WTC11 (cell line): ENCODE results near the gene CYGB. TPM values are rescaled to one million over a fixed set of nuclear protein-coding genes. Genes with fewer than 3 reads are reported as not detected.

Source experiments
- ATAC-seq: fragments of 200-7000 bp; cut with Tn5 transposase; 2 replicates; pipeline ENCODE4 v1.10.0; 2021; ENCODE audit warnings: mild to moderate bottlenecking, moderate library complexity
- CTCF ChIA-PET: fragments of 300-600 bp; sonication (Branson Sonifier 250); formaldehyde crosslinking; loops from one replicate; lab custom pipeline; 2021; ENCODE audit warnings: antibody characterized with exemption; lab: Charles Lee
- POLR2A ChIA-PET: fragments of 350-600 bp; sonication (Branson Sonifier 250); formaldehyde crosslinking; loops from one replicate; lab custom pipeline; 2021; ENCODE audit warnings: antibody characterized with exemption; lab: Charles Lee
- DNase-seq: peaks from one replicate; pipeline ENCODE4 v3.0.0; 2021; ENCODE audit warnings: low spot score
- H3K27ac Mint-ChIP-seq: 2 replicates; pipeline ENCODE4 v1.8.0; 2021; ENCODE audit warnings: mixed read lengths
- H3K27me3 Mint-ChIP-seq: 2 replicates; pipeline ENCODE4 v1.8.0; 2021; ENCODE audit warnings: low read depth, mild to moderate bottlenecking, moderate library complexity, mixed read lengths
- H3K36me3 Mint-ChIP-seq: 2 replicates; pipeline ENCODE4 v1.8.0; 2021; ENCODE audit warnings: mixed read lengths
- H3K4me1 Mint-ChIP-seq: 2 replicates; pipeline ENCODE4 v1.8.0; 2022; ENCODE audit warnings: mixed read lengths
- H3K4me3 Mint-ChIP-seq: 2 replicates; pipeline ENCODE4 v1.8.0; 2021; ENCODE audit warnings: mild to moderate bottlenecking, moderate library complexity, mixed read lengths
- H3K9me3 Mint-ChIP-seq: 2 replicates; pipeline ENCODE4 v1.8.0; 2021; ENCODE audit warnings: mixed read lengths
- ATF6 ChIP-seq: sonication (generic); formaldehyde crosslinking; IDR thresholded peaks from 2 replicates; pipeline ENCODE4 v1.8.1; 2023; ENCODE audit warnings: mild to moderate bottlenecking, missing genetic modification reagents
- EMX1 ChIP-seq: fragments of 250-450 bp; sonication (Bioruptor Pico); IDR thresholded peaks from 2 replicates; pipeline ENCODE4 v1.8.0; 2021; ENCODE audit warnings: mild to moderate bottlenecking
- ESRRA ChIP-seq: sonication (generic); formaldehyde crosslinking; IDR thresholded peaks from 2 replicates; pipeline ENCODE4 v1.8.1; 2022; ENCODE audit warnings: mild to moderate bottlenecking, missing genetic modification reagents, borderline replicate concordance
- FOXJ3 ChIP-seq: sonication (generic); formaldehyde crosslinking; IDR thresholded peaks from 2 replicates; pipeline ENCODE4 v1.9.0; 2021; ENCODE audit warnings: missing genetic modification reagents, mild to moderate bottlenecking, borderline replicate concordance
- GRHL2 ChIP-seq: fragments of 250-450 bp; sonication (Bioruptor Pico); IDR thresholded peaks from 2 replicates; pipeline ENCODE4 v1.8.0; 2022; ENCODE audit warnings: mild to moderate bottlenecking, moderate library complexity; ENCODE audit not compliant: insufficient replicate concordance, severe bottlenecking
- JUN ChIP-seq: sonication (generic); formaldehyde crosslinking; IDR thresholded peaks from 2 replicates; pipeline ENCODE4 v1.8.0; 2023; ENCODE audit warnings: mild to moderate bottlenecking, missing genetic modification reagents
- MYBL2 ChIP-seq: sonication (generic); formaldehyde crosslinking; IDR thresholded peaks from 2 replicates; pipeline ENCODE4 v1.8.1; 2023; ENCODE audit warnings: mild to moderate bottlenecking, moderate library complexity, missing genetic modification reagents
- OVOL2 ChIP-seq: fragments of 250-450 bp; sonication (Bioruptor Pico); IDR thresholded peaks from 2 replicates; pipeline ENCODE4 v1.9.0; 2021; ENCODE audit warnings: mild to moderate bottlenecking, borderline replicate concordance
- RELA ChIP-seq: sonication (generic); formaldehyde crosslinking; IDR thresholded peaks from 2 replicates; pipeline ENCODE4 v1.8.1; 2022; ENCODE audit warnings: missing genetic modification reagents, mild to moderate bottlenecking, borderline replicate concordance
- SOX15 ChIP-seq: fragments of 250-450 bp; sonication (Bioruptor Pico); IDR thresholded peaks from 2 replicates; pipeline ENCODE4 v1.9.0; 2021; ENCODE audit warnings: mild to moderate bottlenecking
- TP53 ChIP-seq: sonication (generic); formaldehyde crosslinking; IDR thresholded peaks from 2 replicates; pipeline ENCODE4 v1.8.1; 2023; ENCODE audit warnings: mild to moderate bottlenecking, missing genetic modification reagents
- ZNF121 ChIP-seq: sonication (generic); formaldehyde crosslinking; IDR thresholded peaks from 2 replicates; pipeline ENCODE4 v1.8.0; 2023; ENCODE audit warnings: missing genetic modification reagents
- ZNF317 ChIP-seq: sonication (generic); formaldehyde crosslinking; IDR thresholded peaks from 2 replicates; pipeline ENCODE4 v1.8.1; 2023; ENCODE audit warnings: low read depth, mild to moderate bottlenecking, moderate library complexity, missing genetic modification reagents, borderline replicate concordance
- ZNF416 ChIP-seq: fragments of 250-450 bp; sonication (Bioruptor Pico); IDR thresholded peaks from 2 replicates; pipeline ENCODE4 v1.9.0; 2021; ENCODE audit warnings: mild to moderate bottlenecking, inconsistent platforms
- ZNF423 ChIP-seq: fragments of 250-450 bp; sonication (Bioruptor Pico); IDR thresholded peaks from 2 replicates; pipeline ENCODE4 v2.1.2; 2022; ENCODE audit warnings: mild to moderate bottlenecking, moderate library complexity
- total RNA-seq: library from RNA; stranded (reverse); gene quantifications from 3 replicates; pipeline ENCODE4 v1.2.3, GENCODE V29; 2021
- TF ChIP-seq, protein P1 (sequence below): fragments of 250-450 bp; sonication (Bioruptor Pico); IDR thresholded peaks from 2 replicates; pipeline ENCODE4 v2.1.2; 2022; ENCODE audit warnings: mild to moderate bottlenecking, moderate library complexity
- TF ChIP-seq, protein P2 (sequence below): sonication (generic); formaldehyde crosslinking; IDR thresholded peaks from 2 replicates; pipeline ENCODE4 v1.8.0; 2022; ENCODE audit warnings: mild to moderate bottlenecking, missing genetic modification reagents
- TF ChIP-seq, protein P3 (sequence below): fragments of 250-450 bp; sonication (Bioruptor Pico); IDR thresholded peaks from 2 replicates; pipeline ENCODE4 v1.8.0; 2021; ENCODE audit warnings: mild to moderate bottlenecking
- TF ChIP-seq, protein P4 (sequence below): fragments of 200-600 bp; IDR thresholded peaks from 2 replicates; pipeline ENCODE4 v1.8.0; 2022; ENCODE audit warnings: antibody characterized with exemption
- TF ChIP-seq, protein P5 (sequence below): sonication (generic); formaldehyde crosslinking; IDR thresholded peaks from 2 replicates; pipeline ENCODE4 v1.8.0; 2023; ENCODE audit warnings: mild to moderate bottlenecking, missing genetic modification reagents
- TF ChIP-seq, protein P6 (sequence below): sonication (generic); formaldehyde crosslinking; IDR thresholded peaks from 2 replicates; pipeline ENCODE4 v1.8.0; 2022; ENCODE audit warnings: mild to moderate bottlenecking, missing genetic modification reagents

Gene CYGB
- total RNA-seq, 1 experiment from 2014 or later: 3.6 TPM

DNA sequence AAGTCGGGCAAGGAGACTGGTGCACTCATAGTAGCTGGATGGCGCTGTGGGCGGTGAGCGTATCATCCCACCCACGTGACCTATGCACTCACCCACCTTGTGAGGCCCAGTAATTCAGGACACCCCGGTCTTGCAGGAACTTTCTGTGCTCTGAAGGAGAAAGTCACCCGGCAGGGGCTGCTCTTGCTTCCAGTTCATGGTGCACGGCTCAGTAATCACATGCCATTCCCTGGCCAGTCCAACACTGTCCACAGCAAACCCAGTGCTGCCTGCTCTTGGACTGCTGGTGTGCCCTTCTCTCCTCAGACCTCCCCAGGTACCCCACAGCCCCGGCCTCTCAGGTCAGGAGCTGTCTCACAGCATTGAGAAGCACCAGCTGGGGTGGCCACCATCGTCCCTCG, 19.9 kb downstream of the CYGB start:
- H3K27me3 Mint-ChIP-seq: peaks cover 5% of the 10 kb centered on the region; the same call in 1 of the 2 replicates
- H3K4me3 Mint-ChIP-seq: no peak overlapping the region
- no peaks in the 10 kb centered on the region for H3K36me3 Mint-ChIP-seq
- peaks cover 7% of the 10 kb centered on the region for H3K4me1 Mint-ChIP-seq
- no peak overlapping the region for H3K27ac Mint-ChIP-seq
- ChIA-PET CTCF (interaction anchor here (0.7 to 1.2 kb wide), 4 partner anchors 10 to 120 kb away, joined by 3 to 4 read pairs (median 3); no protein-coding TSS in a partner anchor), POLR2A (no interaction called here)
- DNase-seq: no peak
- TF ChIP-seq MYBL2 (CRISPR knock-in tag): no peak
- no peak for TF ChIP-seq TP53 (CRISPR knock-in tag)
- TF ChIP-seq, protein P1, sequence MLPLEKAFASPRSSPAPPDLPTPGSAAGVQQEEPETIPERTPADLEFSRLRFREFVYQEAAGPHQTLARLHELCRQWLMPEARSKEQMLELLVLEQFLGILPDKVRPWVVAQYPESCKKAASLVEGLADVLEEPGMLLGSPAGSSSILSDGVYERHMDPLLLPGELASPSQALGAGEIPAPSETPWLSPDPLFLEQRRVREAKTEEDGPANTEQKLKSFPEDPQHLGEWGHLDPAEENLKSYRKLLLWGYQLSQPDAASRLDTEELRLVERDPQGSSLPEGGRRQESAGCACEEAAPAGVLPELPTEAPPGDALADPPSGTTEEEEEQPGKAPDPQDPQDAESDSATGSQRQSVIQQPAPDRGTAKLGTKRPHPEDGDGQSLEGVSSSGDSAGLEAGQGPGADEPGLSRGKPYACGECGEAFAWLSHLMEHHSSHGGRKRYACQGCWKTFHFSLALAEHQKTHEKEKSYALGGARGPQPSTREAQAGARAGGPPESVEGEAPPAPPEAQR: no peak
- TF ChIP-seq ZNF121 (CRISPR knock-in tag): no peak
- no peak for TF ChIP-seq ZNF423 (CRISPR knock-in tag)
- no peak for TF ChIP-seq ZNF416 (CRISPR knock-in tag)
- TF ChIP-seq ZNF317 (CRISPR knock-in tag): no peak
- no peak for TF ChIP-seq EMX1 (CRISPR knock-in tag)
- TF ChIP-seq, protein P2, sequence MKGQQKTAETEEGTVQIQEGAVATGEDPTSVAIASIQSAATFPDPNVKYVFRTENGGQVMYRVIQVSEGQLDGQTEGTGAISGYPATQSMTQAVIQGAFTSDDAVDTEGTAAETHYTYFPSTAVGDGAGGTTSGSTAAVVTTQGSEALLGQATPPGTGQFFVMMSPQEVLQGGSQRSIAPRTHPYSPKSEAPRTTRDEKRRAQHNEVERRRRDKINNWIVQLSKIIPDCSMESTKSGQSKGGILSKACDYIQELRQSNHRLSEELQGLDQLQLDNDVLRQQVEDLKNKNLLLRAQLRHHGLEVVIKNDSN (CRISPR knock-in tag): no peak
- no peak for TF ChIP-seq RELA (CRISPR knock-in tag)
- TF ChIP-seq GRHL2: no peak
- no peak for TF ChIP-seq ATF6 (CRISPR knock-in tag)
- TF ChIP-seq, protein P3, sequence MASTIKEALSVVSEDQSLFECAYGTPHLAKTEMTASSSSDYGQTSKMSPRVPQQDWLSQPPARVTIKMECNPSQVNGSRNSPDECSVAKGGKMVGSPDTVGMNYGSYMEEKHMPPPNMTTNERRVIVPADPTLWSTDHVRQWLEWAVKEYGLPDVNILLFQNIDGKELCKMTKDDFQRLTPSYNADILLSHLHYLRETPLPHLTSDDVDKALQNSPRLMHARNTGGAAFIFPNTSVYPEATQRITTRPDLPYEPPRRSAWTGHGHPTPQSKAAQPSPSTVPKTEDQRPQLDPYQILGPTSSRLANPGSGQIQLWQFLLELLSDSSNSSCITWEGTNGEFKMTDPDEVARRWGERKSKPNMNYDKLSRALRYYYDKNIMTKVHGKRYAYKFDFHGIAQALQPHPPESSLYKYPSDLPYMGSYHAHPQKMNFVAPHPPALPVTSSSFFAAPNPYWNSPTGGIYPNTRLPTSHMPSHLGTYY (CRISPR knock-in tag): no peak
- H3K9me3 Mint-ChIP-seq: no peaks in the 10 kb centered on the region
- no peak for ATAC-seq

GRCh38 chr17:76515274-76515949, 22.1 kb downstream of the CYGB start:
- CTCF ChIA-PET: interaction anchor here (3.9 kb wide), 1 partner anchor 8 kb away, joined by 16 read pairs; no protein-coding TSS in a partner anchor
- peaks cover 10% of the 10 kb centered on the region for H3K27me3 Mint-ChIP-seq
- no peak overlapping the region for H3K4me3 Mint-ChIP-seq
- POLR2A ChIA-PET: no interaction called here
- no peaks in the 10 kb centered on the region for H3K9me3 Mint-ChIP-seq
- no peaks in the 10 kb centered on the region for H3K36me3 Mint-ChIP-seq
- H3K27ac Mint-ChIP-seq: no peak overlapping the region
- H3K4me1 Mint-ChIP-seq: peaks cover 7% of the 10 kb centered on the region
- DNase-seq (no peak), ATAC-seq (no peak)
- TF ChIP-seq, protein P4, sequence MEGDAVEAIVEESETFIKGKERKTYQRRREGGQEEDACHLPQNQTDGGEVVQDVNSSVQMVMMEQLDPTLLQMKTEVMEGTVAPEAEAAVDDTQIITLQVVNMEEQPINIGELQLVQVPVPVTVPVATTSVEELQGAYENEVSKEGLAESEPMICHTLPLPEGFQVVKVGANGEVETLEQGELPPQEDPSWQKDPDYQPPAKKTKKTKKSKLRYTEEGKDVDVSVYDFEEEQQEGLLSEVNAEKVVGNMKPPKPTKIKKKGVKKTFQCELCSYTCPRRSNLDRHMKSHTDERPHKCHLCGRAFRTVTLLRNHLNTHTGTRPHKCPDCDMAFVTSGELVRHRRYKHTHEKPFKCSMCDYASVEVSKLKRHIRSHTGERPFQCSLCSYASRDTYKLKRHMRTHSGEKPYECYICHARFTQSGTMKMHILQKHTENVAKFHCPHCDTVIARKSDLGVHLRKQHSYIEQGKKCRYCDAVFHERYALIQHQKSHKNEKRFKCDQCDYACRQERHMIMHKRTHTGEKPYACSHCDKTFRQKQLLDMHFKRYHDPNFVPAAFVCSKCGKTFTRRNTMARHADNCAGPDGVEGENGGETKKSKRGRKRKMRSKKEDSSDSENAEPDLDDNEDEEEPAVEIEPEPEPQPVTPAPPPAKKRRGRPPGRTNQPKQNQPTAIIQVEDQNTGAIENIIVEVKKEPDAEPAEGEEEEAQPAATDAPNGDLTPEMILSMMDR: no peak
- TF ChIP-seq, protein P5, sequence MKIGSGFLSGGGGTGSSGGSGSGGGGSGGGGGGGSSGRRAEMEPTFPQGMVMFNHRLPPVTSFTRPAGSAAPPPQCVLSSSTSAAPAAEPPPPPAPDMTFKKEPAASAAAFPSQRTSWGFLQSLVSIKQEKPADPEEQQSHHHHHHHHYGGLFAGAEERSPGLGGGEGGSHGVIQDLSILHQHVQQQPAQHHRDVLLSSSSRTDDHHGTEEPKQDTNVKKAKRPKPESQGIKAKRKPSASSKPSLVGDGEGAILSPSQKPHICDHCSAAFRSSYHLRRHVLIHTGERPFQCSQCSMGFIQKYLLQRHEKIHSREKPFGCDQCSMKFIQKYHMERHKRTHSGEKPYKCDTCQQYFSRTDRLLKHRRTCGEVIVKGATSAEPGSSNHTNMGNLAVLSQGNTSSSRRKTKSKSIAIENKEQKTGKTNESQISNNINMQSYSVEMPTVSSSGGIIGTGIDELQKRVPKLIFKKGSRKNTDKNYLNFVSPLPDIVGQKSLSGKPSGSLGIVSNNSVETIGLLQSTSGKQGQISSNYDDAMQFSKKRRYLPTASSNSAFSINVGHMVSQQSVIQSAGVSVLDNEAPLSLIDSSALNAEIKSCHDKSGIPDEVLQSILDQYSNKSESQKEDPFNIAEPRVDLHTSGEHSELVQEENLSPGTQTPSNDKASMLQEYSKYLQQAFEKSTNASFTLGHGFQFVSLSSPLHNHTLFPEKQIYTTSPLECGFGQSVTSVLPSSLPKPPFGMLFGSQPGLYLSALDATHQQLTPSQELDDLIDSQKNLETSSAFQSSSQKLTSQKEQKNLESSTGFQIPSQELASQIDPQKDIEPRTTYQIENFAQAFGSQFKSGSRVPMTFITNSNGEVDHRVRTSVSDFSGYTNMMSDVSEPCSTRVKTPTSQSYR (CRISPR knock-in tag): no peak
- TF ChIP-seq RELA (CRISPR knock-in tag): no peak
- TF ChIP-seq JUN (CRISPR knock-in tag): no peak
- TF ChIP-seq MYBL2 (CRISPR knock-in tag): no peak
- TF ChIP-seq FOXJ3 (CRISPR knock-in tag): no peak
- TF ChIP-seq OVOL2 (CRISPR knock-in tag): no peak
- no peak for TF ChIP-seq ESRRA (CRISPR knock-in tag)
- TF ChIP-seq, protein P6, sequence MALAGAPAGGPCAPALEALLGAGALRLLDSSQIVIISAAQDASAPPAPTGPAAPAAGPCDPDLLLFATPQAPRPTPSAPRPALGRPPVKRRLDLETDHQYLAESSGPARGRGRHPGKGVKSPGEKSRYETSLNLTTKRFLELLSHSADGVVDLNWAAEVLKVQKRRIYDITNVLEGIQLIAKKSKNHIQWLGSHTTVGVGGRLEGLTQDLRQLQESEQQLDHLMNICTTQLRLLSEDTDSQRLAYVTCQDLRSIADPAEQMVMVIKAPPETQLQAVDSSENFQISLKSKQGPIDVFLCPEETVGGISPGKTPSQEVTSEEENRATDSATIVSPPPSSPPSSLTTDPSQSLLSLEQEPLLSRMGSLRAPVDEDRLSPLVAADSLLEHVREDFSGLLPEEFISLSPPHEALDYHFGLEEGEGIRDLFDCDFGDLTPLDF (CRISPR knock-in tag): no peak
- no peak for TF ChIP-seq SOX15
